ENCODE measurements around the gene ANKRD55. TPM values are rescaled to one million over a fixed set of nuclear protein-coding genes. Genes with fewer than 3 reads are reported as not detected.

Gene ANKRD55
- total RNA-seq, 2 experiments from 2014 or later, result not detected

- intact Hi-C loops (cut with micrococcal nuclease; ENCODE audit: unreplicated experiment), result no loop called here
- POLR2A ChIA-PET, result no interaction called here
Observed at GRCh38 chr5:56167519-56167918, 65.6 kb downstream of the ANKRD55 start.

GRCh38 chr5:56166671-56167385 lies 66.3 kb downstream of the ANKRD55 start:
- Histone ChIP-seq H3K4me1 (ENCODE audit: insufficient read depth, low read length, poor library complexity, severe bottlenecking) (no peaks in the 10 kb centered on the region), H3K79me2 (ENCODE audit: insufficient read depth, low read depth, low read length) (no peaks in the 10 kb centered on the region), H3K4me2 (ENCODE audit: low read length) (no peak overlapping the region), H3K27ac (ENCODE audit: low read depth, low read length, poor library complexity, severe bottlenecking) (no peak overlapping the region), H3K9me2 (ENCODE audit: insufficient read depth, low read length) (no peaks in the 10 kb centered on the region), H4K20me1 (ENCODE audit: insufficient read depth, low read length) (no peaks in the 10 kb centered on the region), H3K9me3 (ENCODE audit: low read length) (no peaks in the 10 kb centered on the region), H3K36me3 (ENCODE audit: insufficient read depth, low read length) (no peaks in the 10 kb centered on the region), H3K4me3 (ENCODE audit: low read depth, low read length, poor library complexity, severe bottlenecking) (no peak overlapping the region), H2AFZ (ENCODE audit: low read length) (no peak overlapping the region)
- CTCF ChIA-PET (ENCODE audit: unreplicated experiment), result no interaction called here
- no peak for DNase-seq (ENCODE audit: low spot score)
- BruUV-seq (replicated peaks), result no TSS peak
- intact Hi-C loops (cut with micrococcal nuclease; ENCODE audit: unreplicated experiment), result no loop called here
- TF ChIP-seq CTCF (conservative IDR thresholded peaks at IDR 0.05; ENCODE audit: low read length), result no peak
- no peak for TF ChIP-seq EZH2phosphoT487 (IDR thresholded peaks at IDR 0.05; ENCODE audit: borderline replicate concordance, low read depth, low read length)
- POLR2A ChIA-PET, result no interaction called here

More at GRCh38 chr5:56167519-56167918, 65.6 kb downstream of the ANKRD55 start:
- Histone ChIP-seq H3K4me1 (ENCODE audit: insufficient read depth, low read length, poor library complexity, severe bottlenecking) (no peaks in the 10 kb centered on the region), H3K36me3 (ENCODE audit: insufficient read depth, low read length) (no peaks in the 10 kb centered on the region), H3K9me2 (ENCODE audit: insufficient read depth, low read length) (no peaks in the 10 kb centered on the region), H3K27ac (ENCODE audit: low read depth, low read length, poor library complexity, severe bottlenecking) (no peak overlapping the region), H3K4me2 (ENCODE audit: low read length) (no peak overlapping the region), H3K79me2 (ENCODE audit: insufficient read depth, low read depth, low read length) (no peaks in the 10 kb centered on the region), H4K20me1 (ENCODE audit: insufficient read depth, low read length) (no peaks in the 10 kb centered on the region), H3K9me3 (ENCODE audit: low read length) (no peaks in the 10 kb centered on the region), H2AFZ (ENCODE audit: low read length) (no peak overlapping the region), H3K4me3 (ENCODE audit: low read depth, low read length, poor library complexity, severe bottlenecking) (no peak overlapping the region)
- DNase-seq (ENCODE audit: low spot score), result no peak
- no TSS peak for BruUV-seq (replicated peaks)
- CTCF ChIA-PET (ENCODE audit: unreplicated experiment), result no interaction called here
- TF ChIP-seq EZH2phosphoT487 (IDR thresholded peaks at IDR 0.05; ENCODE audit: borderline replicate concordance, low read depth, low read length) (no peak), CTCF (conservative IDR thresholded peaks at IDR 0.05; ENCODE audit: low read length) (no peak)

GRCh38 chr5:56164376-56164775 lies 68.8 kb downstream of the ANKRD55 start:
- intact Hi-C loops (cut with micrococcal nuclease; ENCODE audit: unreplicated experiment), result no loop called here
- CTCF ChIA-PET (ENCODE audit: unreplicated experiment), result no interaction called here

More at GRCh38 chr5:56164376-56164775, 68.8 kb downstream of the ANKRD55 start:
- POLR2A ChIA-PET, result no interaction called here
- BruUV-seq (replicated peaks), result no TSS peak
- H3K4me2 ChIP-seq (ENCODE audit: low read length), result no peak overlapping the region
- no peaks in the 10 kb centered on the region for H3K36me3 ChIP-seq (ENCODE audit: insufficient read depth, low read length)
- H3K9me3 ChIP-seq (ENCODE audit: low read length), result no peaks in the 10 kb centered on the region
- no peak overlapping the region for H2AFZ ChIP-seq (ENCODE audit: low read length)
- no peak for DNase-seq (ENCODE audit: low spot score)
- no peaks in the 10 kb centered on the region for H3K4me1 ChIP-seq (ENCODE audit: insufficient read depth, low read length, poor library complexity, severe bottlenecking)
- H3K27ac ChIP-seq (ENCODE audit: low read depth, low read length, poor library complexity, severe bottlenecking), result no peak overlapping the region
- H3K79me2 ChIP-seq (ENCODE audit: insufficient read depth, low read depth, low read length), result no peaks in the 10 kb centered on the region
- H3K4me3 ChIP-seq (ENCODE audit: low read depth, low read length, poor library complexity, severe bottlenecking), result no peak overlapping the region
- no peaks in the 10 kb centered on the region for H3K9me2 ChIP-seq (ENCODE audit: insufficient read depth, low read length)
- no peaks in the 10 kb centered on the region for H4K20me1 ChIP-seq (ENCODE audit: insufficient read depth, low read length)
- TF ChIP-seq EZH2phosphoT487 (IDR thresholded peaks at IDR 0.05; ENCODE audit: borderline replicate concordance, low read depth, low read length), result no peak
- no peak for TF ChIP-seq CTCF (conservative IDR thresholded peaks at IDR 0.05; ENCODE audit: low read length)
